NCI-H2171 treated with DMSO at 0.1 percent for 48 hours (cell line): ENCODE data around the gene LAMC3.

ENCODE experiments used
- DNase-seq: peaks from one replicate; lab custom pipeline; 2025; lab: John Stamatoyannopoulos, UW

The LAMC3 gene

GRCh38 chr9:130979591-130980385 lies 29.2 kb upstream of the LAMC3 start:
- no peak for DNase-seq

GRCh38 chr9:130980526-130980925 lies 28.4 kb upstream of the LAMC3 start:
- no peak for DNase-seq

- no peak for DNase-seq
Measured at GRCh38 chr9:130981002-130981755, 27.8 kb upstream of the LAMC3 start.

GRCh38 chr9:130981756-130982137 lies 27.2 kb upstream of the LAMC3 start:
- no peak for DNase-seq

GRCh38 chr9:130982636-130983358 lies 26.2 kb upstream of the LAMC3 start:
- DNase-seq = no peak

GRCh38 chr9:130983359-130983670 lies 25.7 kb upstream of the LAMC3 start:
- DNase-seq = no peak

- DNase-seq = no peak
Measured at GRCh38 chr9:130983970-130984369, 25.0 kb upstream of the LAMC3 start.

GRCh38 chr9:130984521-130984920 lies 24.5 kb upstream of the LAMC3 start:
- DNase-seq = no peak

GRCh38 chr9:130985029-130985428 lies 23.9 kb upstream of the LAMC3 start:
- no peak for DNase-seq

- no peak for DNase-seq
Measured at GRCh38 chr9:130985606-130986162, 23.3 kb upstream of the LAMC3 start.

GRCh38 chr9:130986356-130986965 lies 22.5 kb upstream of the LAMC3 start:
- DNase-seq = no peak

GRCh38 chr9:130987054-130987453 lies 21.9 kb upstream of the LAMC3 start:
- DNase-seq = no peak

- no peak for DNase-seq
Measured at GRCh38 chr9:130987738-130988399, 21.1 kb upstream of the LAMC3 start.

- DNase-seq = no peak
Measured at GRCh38 chr9:130988400-130988747, 20.6 kb upstream of the LAMC3 start.

- DNase-seq = no peak
Measured at GRCh38 chr9:130988905-130989304, 20.1 kb upstream of the LAMC3 start.

- DNase-seq = no peak
Measured at GRCh38 chr9:130989391-130989790, 19.6 kb upstream of the LAMC3 start.

GRCh38 chr9:130989891-130990290 lies 19.1 kb upstream of the LAMC3 start:
- no peak for DNase-seq

GRCh38 chr9:130990306-130990977 lies 18.5 kb upstream of the LAMC3 start:
- DNase-seq = no peak

- no peak for DNase-seq
Measured at GRCh38 chr9:130990978-130991777, 17.8 kb upstream of the LAMC3 start.
